ENCODE measurements around the gene BDNF.
"Not testable (repeated sequence)": the region's sequence is repeated elsewhere in the genome, so short reads cannot be mapped to it uniquely, and the experiment has no call there.

BDNF gene

GRCh38 chr11:27665508-27666101 lies 34.6 kb downstream of the BDNF start:
- DNase-seq (ENCODE audit: low spot score) = not testable (repeated sequence)

DNA sequence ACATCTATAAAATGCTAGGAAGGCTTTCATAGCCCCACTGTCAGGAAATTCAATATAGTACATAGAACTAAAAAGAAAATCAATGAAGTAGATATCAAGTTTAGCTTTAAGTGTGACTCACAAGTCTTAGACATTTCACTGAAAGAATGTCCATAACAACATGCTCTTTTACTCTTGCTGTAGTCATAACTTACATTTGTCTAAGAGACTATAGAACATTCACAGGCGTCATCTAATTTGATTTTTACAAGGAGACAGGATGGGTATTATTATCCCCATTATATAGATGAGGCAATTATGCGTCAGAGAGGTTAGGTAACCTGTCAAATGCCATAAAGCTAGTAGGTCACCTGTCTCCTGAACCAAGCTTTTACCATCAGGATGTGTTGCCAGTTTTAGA lies 36.9 kb downstream of the BDNF start:
- no peak for DNase-seq (ENCODE audit: low spot score)

DNA sequence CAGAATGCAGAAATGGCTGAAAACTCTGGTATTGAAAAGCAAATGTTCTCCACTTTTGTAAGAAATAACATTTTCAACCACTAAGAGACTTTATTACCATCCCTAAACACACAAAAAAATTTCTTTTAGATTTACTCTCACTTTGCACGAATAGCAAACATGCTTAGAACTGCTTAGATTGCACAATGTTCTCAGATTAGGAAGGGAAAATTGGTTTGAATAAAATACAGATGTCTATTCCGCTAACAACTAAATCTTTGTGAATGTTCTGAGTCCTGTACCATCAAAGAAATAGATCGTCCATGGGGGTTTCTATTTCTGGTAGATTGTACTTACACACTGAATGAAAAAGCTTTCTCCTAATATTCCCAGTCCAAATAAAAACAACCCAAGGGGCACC lies 40.1 kb downstream of the BDNF start:
- DNase-seq (ENCODE audit: low spot score) = no peak

GRCh38 chr11:27658535-27659236 lies 41.6 kb downstream of the BDNF start:
- DNase-seq (ENCODE audit: low spot score) = no peak

DNA sequence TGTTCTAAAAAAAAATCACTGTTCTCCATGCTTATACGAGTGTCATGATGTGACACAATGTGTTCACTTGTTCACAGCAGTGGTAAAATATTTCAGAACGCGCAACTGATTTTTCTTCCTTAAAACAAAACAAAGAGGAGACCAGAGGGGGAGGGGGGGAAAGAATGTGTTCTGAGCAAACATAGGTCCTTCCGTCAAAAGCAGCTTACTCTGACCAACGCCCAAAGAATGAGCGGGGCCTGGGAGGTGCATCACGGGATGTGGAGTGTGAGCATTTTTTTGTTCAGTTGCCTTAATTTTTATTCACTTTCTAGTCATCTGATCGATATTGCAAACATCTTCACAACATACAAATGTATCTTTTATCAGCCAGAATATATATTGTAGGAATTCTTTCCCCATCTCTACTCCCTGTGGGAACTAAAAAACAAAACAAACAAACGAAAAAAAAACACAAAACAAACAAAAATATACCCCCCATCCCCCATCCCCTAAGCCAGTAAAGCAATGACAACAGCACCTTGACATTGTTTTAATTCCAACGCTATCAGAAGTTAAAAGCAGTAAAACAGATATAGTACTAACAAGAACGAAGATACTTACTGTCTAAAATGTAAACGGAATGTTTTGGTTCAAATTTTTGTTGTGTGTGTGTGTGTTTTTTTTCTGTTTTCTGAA lies 43.3 kb downstream of the BDNF start:
- no peak for DNase-seq (ENCODE audit: low spot score)

DNA sequence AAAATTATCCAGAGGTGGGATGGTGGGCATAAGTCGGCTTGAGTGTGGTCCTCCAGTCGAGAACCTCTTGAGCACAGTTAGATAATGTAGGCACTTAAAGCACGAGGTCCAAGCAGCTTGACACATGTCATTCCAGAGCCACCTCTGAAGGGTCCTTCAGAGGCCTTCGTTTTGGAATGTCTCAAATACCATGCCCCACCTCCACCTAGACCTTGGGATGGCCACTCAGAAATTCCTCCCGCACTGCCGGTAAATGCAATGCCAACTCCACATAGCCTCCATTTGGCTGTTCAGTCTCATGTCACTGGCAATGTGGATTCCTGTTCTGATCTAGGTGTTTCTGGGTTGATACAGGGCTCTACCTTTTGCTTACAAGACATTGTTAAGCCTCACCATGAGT lies 43.9 kb downstream of the BDNF start:
- no peak for DNase-seq (ENCODE audit: low spot score)

GRCh38 chr11:27653990-27654758 lies 46.1 kb downstream of the BDNF start:
- no peak for DNase-seq (ENCODE audit: low spot score)

DNA sequence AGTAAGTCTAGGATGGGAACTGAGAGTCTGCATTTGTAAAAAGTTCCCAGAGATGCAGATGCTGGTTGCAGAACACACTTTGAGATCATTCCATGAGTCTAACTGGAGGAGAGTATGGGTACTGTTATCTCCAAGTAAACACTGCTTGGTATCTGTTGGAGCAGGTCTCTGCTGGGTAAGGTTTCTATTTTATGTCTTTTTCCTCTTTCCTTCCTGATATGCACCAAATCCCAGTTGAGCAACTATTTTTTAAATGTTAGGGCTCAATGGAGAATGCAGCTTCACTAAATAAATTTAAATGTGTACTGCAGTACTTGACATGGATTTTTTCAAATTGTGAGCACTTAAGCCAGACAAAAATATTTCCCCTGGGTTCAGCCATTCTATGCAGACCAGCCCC lies 48.5 kb downstream of the BDNF start:
- no peak for DNase-seq (ENCODE audit: low spot score)

GRCh38 chr11:27650988-27651387 lies 49.3 kb downstream of the BDNF start:
- DNase-seq (ENCODE audit: low spot score) = no peak

GRCh38 chr11:27649800-27650199 lies 50.5 kb downstream of the BDNF start:
- no peak for DNase-seq (ENCODE audit: low spot score)

DNA sequence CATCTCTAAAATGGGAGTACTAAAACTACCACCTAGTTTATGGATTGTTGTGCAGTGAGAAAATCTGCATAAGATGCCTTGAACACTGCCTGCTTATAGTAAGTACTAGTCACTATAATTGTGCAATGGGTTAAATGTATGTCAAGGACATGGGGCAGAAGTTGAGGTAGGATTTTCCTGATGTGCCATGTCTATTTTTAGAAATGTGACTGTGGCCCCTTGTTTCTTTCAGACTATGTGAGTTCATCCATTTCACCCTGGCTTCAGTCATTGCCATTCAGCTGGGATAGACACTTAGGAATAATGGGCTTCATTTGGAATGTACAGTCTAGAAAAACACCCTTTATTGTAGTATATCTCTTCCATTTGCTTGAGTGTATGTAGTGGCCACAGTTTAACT lies 51.4 kb downstream of the BDNF start:
- no peak for DNase-seq (ENCODE audit: low spot score)

DNA sequence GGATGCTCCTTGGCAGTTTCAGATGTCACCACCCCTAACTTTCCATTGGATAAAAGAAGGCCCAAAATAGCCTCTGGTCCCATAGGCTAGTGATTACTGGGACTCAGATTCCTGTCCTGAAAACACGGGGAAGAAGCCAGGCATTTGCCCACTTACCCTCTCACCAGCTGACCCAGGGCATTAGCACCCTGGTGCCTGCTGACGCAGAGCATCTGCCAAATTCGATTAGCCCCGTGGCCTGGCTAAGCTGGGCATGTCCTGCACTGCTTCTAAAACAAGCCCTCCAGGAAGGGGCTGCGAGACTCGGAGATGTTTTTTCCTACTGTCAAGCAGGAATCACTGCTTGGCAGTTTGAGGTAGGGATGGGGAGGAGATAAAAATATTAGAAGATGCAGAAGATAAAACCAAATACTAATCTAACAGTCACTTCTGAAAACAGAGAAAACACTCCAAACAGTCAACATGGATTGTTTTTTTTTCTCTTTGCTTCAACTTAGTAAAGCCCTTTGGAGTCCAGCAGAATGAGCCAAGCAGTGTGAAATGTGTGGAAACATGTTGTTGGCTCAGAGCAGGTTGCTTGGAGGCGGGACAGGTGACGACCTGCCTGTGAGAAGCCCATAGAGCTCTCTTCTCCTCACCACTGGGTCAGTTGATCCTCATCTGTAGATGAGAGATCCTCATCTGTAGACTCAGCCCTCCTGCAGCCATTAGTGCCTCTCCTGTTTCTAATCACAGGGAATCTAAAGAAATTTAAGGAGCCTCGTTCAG lies 54.0 kb downstream of the BDNF start:
- no peak for DNase-seq (ENCODE audit: low spot score)

- DNase-seq (ENCODE audit: low spot score) = no peak
Observed at GRCh38 chr11:27642954-27643353, 57.3 kb downstream of the BDNF start.

DNA sequence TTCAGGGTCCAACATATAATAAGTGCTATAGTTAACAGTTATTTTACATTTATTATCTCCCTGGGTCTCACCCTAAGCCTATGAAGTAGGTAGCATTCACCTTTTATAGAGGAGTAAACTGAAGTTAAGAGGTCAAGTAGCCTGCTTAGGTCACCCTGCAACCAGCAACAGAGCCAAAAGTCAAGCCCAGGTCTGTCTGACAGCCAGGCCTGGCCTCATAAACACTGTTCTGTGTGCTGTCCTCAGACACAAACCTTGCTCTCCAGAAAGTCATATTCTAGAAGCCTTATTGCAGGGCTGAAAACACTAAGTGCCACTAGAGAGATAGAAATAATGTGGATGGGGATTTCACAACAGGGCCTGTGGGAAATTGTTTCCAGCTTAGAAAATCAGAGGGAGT lies 59.3 kb downstream of the BDNF start:
- no peak for DNase-seq (ENCODE audit: low spot score)

DNA sequence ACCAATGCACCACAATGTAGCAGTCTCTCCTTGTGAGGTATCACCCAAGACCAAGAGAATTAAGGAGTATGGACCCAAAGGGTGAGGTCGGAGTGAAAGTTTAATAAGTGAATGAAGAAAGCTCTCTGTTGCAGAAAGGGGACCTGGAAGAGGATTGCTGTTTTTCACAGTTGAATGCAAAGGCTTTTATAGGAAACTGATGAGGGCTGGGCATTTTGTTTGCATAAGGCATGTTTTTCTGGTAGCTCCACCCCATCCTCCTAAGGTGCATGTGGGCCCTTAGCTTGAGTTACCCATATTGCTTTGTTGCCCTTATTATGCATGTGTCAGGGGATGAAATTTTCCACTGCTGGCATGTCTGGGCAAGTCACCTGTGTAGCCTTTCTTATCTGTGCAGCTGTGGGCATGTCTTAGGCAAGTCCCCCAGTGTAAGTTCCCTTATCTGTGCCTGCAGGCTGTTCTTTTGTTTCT lies 64.7 kb downstream of the BDNF start:
- DNase-seq (ENCODE audit: low spot score) = no peak

DNA sequence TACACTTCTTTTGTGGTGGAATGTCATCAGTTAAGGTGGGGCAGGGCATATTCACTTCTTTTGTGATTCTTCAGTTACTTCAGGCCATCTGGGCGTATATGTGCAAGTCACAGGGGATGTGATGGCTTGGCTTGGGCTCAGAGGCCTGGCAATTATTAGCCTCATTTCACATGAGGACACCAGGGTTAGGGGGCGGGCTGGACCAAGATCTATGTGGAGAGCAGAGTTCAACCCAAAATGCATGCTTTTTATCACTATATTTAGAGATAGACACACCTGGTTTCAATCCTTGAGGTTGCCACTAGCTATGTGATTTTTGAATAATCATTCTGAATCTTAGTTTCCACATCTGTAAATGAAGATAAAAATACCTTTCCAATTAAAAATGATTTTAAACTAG lies 65.5 kb downstream of the BDNF start:
- DNase-seq (ENCODE audit: low spot score) = not testable (repeated sequence)

DNA sequence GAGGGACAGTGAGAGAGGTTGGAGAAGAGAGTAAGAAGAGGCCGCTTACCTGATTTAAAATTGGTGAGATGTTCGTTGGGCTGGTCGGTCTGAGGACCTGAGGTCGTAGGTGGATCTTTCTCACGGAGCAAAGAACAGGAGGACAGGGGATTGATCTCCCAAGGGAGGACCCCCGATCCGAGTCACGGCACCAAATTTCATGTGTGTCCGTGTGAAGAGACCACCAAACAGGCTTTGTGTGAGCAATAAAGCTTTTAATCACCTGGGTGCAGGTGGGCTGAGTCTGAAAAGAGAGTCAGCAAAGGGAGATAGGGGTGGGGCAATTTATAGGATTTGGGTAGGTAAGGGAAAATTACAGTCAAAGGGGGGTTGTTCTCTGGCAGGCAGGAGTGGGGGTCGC lies 66.0 kb downstream of the BDNF start:
- not testable (repeated sequence) for DNase-seq (ENCODE audit: low spot score)

GRCh38 chr11:27629023-27629422 lies 71.2 kb downstream of the BDNF start:
- DNase-seq (ENCODE audit: low spot score) = not testable (repeated sequence)

GRCh38 chr11:27627979-27628378 lies 72.3 kb downstream of the BDNF start:
- no peak for DNase-seq (ENCODE audit: low spot score)

GRCh38 chr11:27626938-27627586 lies 73.2 kb downstream of the BDNF start:
- DNase-seq (ENCODE audit: low spot score) = no peak

GRCh38 chr11:27626269-27626937 lies 73.9 kb downstream of the BDNF start:
- no peak for DNase-seq (ENCODE audit: low spot score)

Data from kidney capillary endothelial cell (primary cell).